ENCODE measurements around the gene OR1A1. TPM values are rescaled to one million over a fixed set of nuclear protein-coding genes. Genes with fewer than 3 reads are reported as not detected.

The OR1A1 gene
- total RNA-seq, 1 experiment from 2014 or later, result not detected

- RAD21 ChIA-PET (ENCODE audit: low non-redundant PET in 1 of 2, low total read pairs in 2 of 2, uncharacterized antibody in 2 of 2, unreplicated experiment in 2 of 2), result no interaction called here
- CTCF ChIA-PET, result no interaction called here
- no peak for ATAC-seq
These were observed 39.9 kb upstream of the OR1A1 start for GRCh38 chr17:3167574-3167973.

GRCh38 chr17:3189961-3190360, 17.5 kb upstream of the OR1A1 start:
- no peak overlapping the region for H2AFZ ChIP-seq (ENCODE audit: low read depth, low read length, poor library complexity, severe bottlenecking)
- RAD21 ChIA-PET (ENCODE audit: low non-redundant PET in 1 of 2, low total read pairs in 2 of 2, uncharacterized antibody in 2 of 2, unreplicated experiment in 2 of 2), result no interaction called here
- ATAC-seq, result no peak
- H3K9me3 ChIP-seq (ENCODE audit: control insufficient read depth in 1 of 2, insufficient read depth in 1 of 2, low read depth in 1 of 2, low read length in 2 of 2), result no peaks in the 10 kb centered on the region
- CTCF ChIA-PET, result no interaction called here
- no peaks in the 10 kb centered on the region for H3K36me3 ChIP-seq (ENCODE audit: control insufficient read depth in 1 of 2, insufficient read depth in 2 of 2, low read length in 2 of 2)
- no peaks in the 10 kb centered on the region for H3K79me2 ChIP-seq (ENCODE audit: insufficient read depth, low read length)
- H3K4me1 ChIP-seq (ENCODE audit: control insufficient read depth in 1 of 2, insufficient read depth in 2 of 2, low read length in 2 of 2), result no peaks in the 10 kb centered on the region
- peaks cover 40% of the 10 kb centered on the region for H3K27me3 ChIP-seq (ENCODE audit: insufficient read depth, low read length)
- no peak overlapping the region for H3K9ac ChIP-seq (ENCODE audit: low read length)
- TF ChIP-seq MAX (IDR thresholded peaks at IDR 0.05) (no peak), FOSL1 (IDR thresholded peaks at IDR 0.05; ENCODE audit: low read depth) (no peak), CEBPB (IDR thresholded peaks at IDR 0.05; ENCODE audit: low read depth) (no peak), SIN3A (IDR thresholded peaks at IDR 0.05; ENCODE audit: low read depth) (no peak), SP1 (IDR thresholded peaks at IDR 0.05; ENCODE audit: low read depth) (no peak), EZH2 (IDR thresholded peaks at IDR 0.05) (no peak), POLR2AphosphoS5 (IDR thresholded peaks at IDR 0.05; ENCODE audit: low read depth, low read length) (no peak), YY1 (IDR thresholded peaks at IDR 0.05; ENCODE audit: extremely low read depth, insufficient replicate concordance, low read depth, low read length) (no peak), TCF7L2 (IDR thresholded peaks at IDR 0.05; ENCODE audit: borderline replicate concordance, extremely low read depth, insufficient read depth, insufficient read length) (no peak), REST (IDR thresholded peaks at IDR 0.05; ENCODE audit: low read depth) (no peak), EGR1 (IDR thresholded peaks at IDR 0.05; ENCODE audit: low read depth) (no peak), CBX3 (IDR thresholded peaks at IDR 0.05; ENCODE audit: low read depth) (no peak), JUND (IDR thresholded peaks at IDR 0.05) (no peak)
- intact Hi-C loops (cut with micrococcal nuclease), result no loop called here
- no peak overlapping the region for H3K4me3 ChIP-seq (replicated peaks in 1 of 2; ENCODE audit: low read depth in 1 of 2, low read length in 2 of 2)
- no peaks in the 10 kb centered on the region; the same call in 1 of the 2 replicates for H4K20me1 ChIP-seq (ENCODE audit: insufficient read depth)
- H3K4me2 ChIP-seq (ENCODE audit: low read length), result no peak overlapping the region
- BruUV-seq (replicated peaks), result no TSS peak
- H3K27ac ChIP-seq (ENCODE audit: low read depth, low read length), result no peak overlapping the region
- no peak for DNase-seq (ENCODE audit: low read depth, low spot score)
- POLR2A ChIA-PET, result no interaction called here
- no peaks in the 10 kb centered on the region for H3K9me2 ChIP-seq (ENCODE audit: insufficient read depth)

More at GRCh38 chr17:3167574-3167973, 39.9 kb upstream of the OR1A1 start:
- Histone ChIP-seq H3K36me3 (ENCODE audit: control insufficient read depth in 1 of 2, insufficient read depth in 2 of 2, low read length in 2 of 2) (no peaks in the 10 kb centered on the region), H3K4me1 (ENCODE audit: control insufficient read depth in 1 of 2, insufficient read depth in 2 of 2, low read length in 2 of 2) (no peaks in the 10 kb centered on the region), H3K79me2 (ENCODE audit: insufficient read depth, low read length) (no peaks in the 10 kb centered on the region), H4K20me1 (ENCODE audit: insufficient read depth) (no peaks in the 10 kb centered on the region), H2AFZ (ENCODE audit: low read depth, low read length, poor library complexity, severe bottlenecking) (no peak overlapping the region), H3K9me3 (ENCODE audit: control insufficient read depth in 1 of 2, insufficient read depth in 1 of 2, low read depth in 1 of 2, low read length in 2 of 2) (no peaks in the 10 kb centered on the region), H3K27ac (ENCODE audit: low read depth, low read length) (no peak overlapping the region), H3K9me2 (ENCODE audit: insufficient read depth) (no peaks in the 10 kb centered on the region), H3K4me3 (replicated peaks in 1 of 2; ENCODE audit: low read depth in 1 of 2, low read length in 2 of 2) (no peak overlapping the region), H3K9ac (ENCODE audit: low read length) (no peak overlapping the region), H3K4me2 (ENCODE audit: low read length) (no peak overlapping the region), H3K27me3 (ENCODE audit: insufficient read depth, low read length) (peaks cover 43% of the 10 kb centered on the region)
- intact Hi-C loops (cut with micrococcal nuclease), result no loop called here
- POLR2A ChIA-PET, result no interaction called here
- TF ChIP-seq RAD21 (IDR thresholded peaks at IDR 0.05; ENCODE audit: low read depth) (no peak), EZH2phosphoT487 (IDR thresholded peaks at IDR 0.05; ENCODE audit: borderline replicate concordance) (no peak)
- DNase-seq (ENCODE audit: low read depth, low spot score), result no peak
- BruUV-seq (replicated peaks), result no TSS peak

Measured in HCT116 (cell line).